Measurements from ENCODE around the gene KRAS. TPM values are rescaled to one million over a fixed set of nuclear protein-coding genes. Genes with fewer than 3 reads are reported as not detected.
A peak's percentile ranks its signal among the peaks of the same experiment; 100 is the strongest.

The KRAS gene
- total and polyA plus RNA-seq, 12 donors: 3.4 to 14.1 (median 11.2) TPM

DNA sequence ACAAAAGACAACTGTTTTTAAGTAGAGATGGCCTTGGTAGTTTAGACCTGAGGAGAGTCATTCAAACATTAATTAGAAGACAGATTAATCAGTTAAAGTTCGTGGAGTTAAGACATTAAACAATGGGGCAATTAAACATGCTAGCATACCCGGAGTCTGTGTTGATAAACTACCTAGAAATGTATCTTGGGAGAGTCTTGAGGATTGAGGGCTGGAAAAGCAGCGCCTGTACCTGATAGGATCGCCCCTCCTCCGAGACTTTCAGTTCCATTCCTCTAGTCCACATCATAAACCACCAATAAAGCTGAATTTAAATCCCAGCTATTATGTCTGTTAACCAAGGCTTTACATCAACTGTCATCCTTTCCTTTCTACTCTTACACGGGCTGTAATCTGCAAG, 1.0 kb upstream of the KRAS start:
- no peaks in the 10 kb centered on the region for H3K9me3 ChIP-seq
- H3K27me3 ChIP-seq: no peaks in the 10 kb centered on the region
- peak overlapping the region in 9 of 10 donors; percentile 80 to 98 (median 93) for H3K4me3 ChIP-seq
- peaks cover 3 to 31% (median 15%) of the 10 kb centered on the region in 9 donors for H3K4me1 ChIP-seq
- intact Hi-C loops (cut with DNase I): loop anchor here in 4 of 10 donors (2.0 to 5.0 kb wide), 3 partner anchors 54 to 131 kb away; partner anchors contain the start of genes DNAI7 (in 3 of the 4) and ETFRF1 (in 3 of the 4)
- ATAC-seq: no peak
- 59 to 60% methylated on average over 6 of the region's 6 CpGs for WGBS, 2 donors
- peak overlapping the region; percentile 93 to 97 (median 94) for H3K27ac ChIP-seq
- no peak for TF ChIP-seq CTCF (IDR thresholded peaks at IDR 0.05)
- peaks cover 0 to 10% (median 0%) of the 10 kb centered on the region in 9 donors for H3K36me3 ChIP-seq
- no peak for DNase-seq

- Histone ChIP-seq H3K27me3 (no peaks in the 10 kb centered on the region), H3K27ac (peak overlapping the region; percentile 93 to 97 (median 94)), H3K4me1 (peaks cover 3 to 31% (median 15%) of the 10 kb centered on the region in 9 donors), H3K4me3 (peak overlapping the region; percentile 78 to 98 (median 93)), H3K9me3 (no peaks in the 10 kb centered on the region), H3K36me3 (peaks cover 0 to 10% (median 0%) of the 10 kb centered on the region in 9 donors)
- 1 to 2% methylated on average over 31 to 54 of the region's 56 CpGs for WGBS, 2 donors
- ATAC-seq: peak; percentile 39 to 60 (median 51)
- TF ChIP-seq CTCF (IDR thresholded peaks at IDR 0.05): no peak
- intact Hi-C loops (cut with DNase I): loop anchor here in 5 of 10 donors (2.0 to 5.0 kb wide), 5 partner anchors 43 to 133 kb away; partner anchors contain the start of genes DNAI7 (in 3 of the 5) and ETFRF1 (in 3 of the 5)
- peak; percentile 55 to 66 for DNase-seq
Measured at GRCh38 chr12:25249931-25250738, 594 bp downstream of the KRAS start.

DNA sequence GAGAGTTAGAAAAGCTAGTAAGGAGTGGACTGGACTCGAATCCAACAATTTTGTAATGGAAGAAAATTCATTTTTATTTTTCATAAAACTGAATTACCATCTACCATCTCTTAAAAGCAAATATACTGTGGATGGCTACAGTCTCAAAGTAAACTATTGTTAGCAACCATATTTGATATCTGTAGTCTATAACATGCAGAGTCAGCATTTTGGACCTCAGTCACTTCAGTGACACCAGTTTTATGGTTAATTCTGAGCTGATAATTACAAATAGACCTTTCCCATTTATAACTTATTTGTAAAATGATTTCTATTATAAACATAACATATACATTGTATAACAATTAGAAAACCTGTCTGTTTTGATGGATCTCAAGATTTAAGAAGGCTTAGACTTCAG, 2.0 kb downstream of the KRAS start:
- TF ChIP-seq CTCF (IDR thresholded peaks at IDR 0.05): no peak
- DNase-seq: no peak
- intact Hi-C loops (cut with DNase I): loop anchor here in 2 of 10 donors (5.0 kb wide), 2 partner anchors 41 to 134 kb away; no protein-coding TSS in a partner anchor
- no peaks in the 10 kb centered on the region for H3K27me3 ChIP-seq
- no peaks in the 10 kb centered on the region for H3K9me3 ChIP-seq
- no peak overlapping the region for H3K4me3 ChIP-seq
- no peak overlapping the region for H3K27ac ChIP-seq
- peaks cover 0 to 24% (median 0%) of the 10 kb centered on the region in 9 donors for H3K36me3 ChIP-seq
- ATAC-seq: no peak
- 94 to 100% methylated on average over 1 of the region's 1 CpG for WGBS, 2 donors
- H3K4me1 ChIP-seq: peaks cover 3 to 31% (median 15%) of the 10 kb centered on the region in 9 donors

GRCh38 chr12:25248137-25248536, 2.6 kb downstream of the KRAS start:
- Histone ChIP-seq H3K4me3 (no peak overlapping the region), H3K4me1 (peaks cover 3 to 31% (median 15%) of the 10 kb centered on the region in 9 donors), H3K36me3 (peaks cover 0 to 30% (median 0%) of the 10 kb centered on the region in 9 donors), H3K27me3 (no peaks in the 10 kb centered on the region), H3K27ac (no peak overlapping the region), H3K9me3 (no peaks in the 10 kb centered on the region)
- WGBS, 2 donors: 95 to 96% methylated on average over 20 of the region's 20 CpGs
- no peak for TF ChIP-seq CTCF (IDR thresholded peaks at IDR 0.05)
- no peak for DNase-seq
- ATAC-seq: no peak
- intact Hi-C loops (cut with DNase I): loop anchor here in 2 of 10 donors (5.0 kb wide), 2 partner anchors 41 to 134 kb away; no protein-coding TSS in a partner anchor

Data from heart right ventricle (tissue), 16 donors.